Measurements from ENCODE around the gene CARD14. TPM values are rescaled to one million over a fixed set of nuclear protein-coding genes. Genes with fewer than 3 reads are reported as not detected.
A peak's percentile ranks its signal among the peaks of the same experiment; 100 is the strongest.

The CARD14 gene
- total and polyA plus RNA-seq, 2 of the 13 experiments (the other 11 are each of a cell fraction or from before 2014, with no cell fraction given), result 0.11 TPM; not detected in 1

GRCh38 chr17:80223838-80224497 is 54.1 kb downstream of the CARD14 start:
- intact Hi-C loops (cut with micrococcal nuclease; ENCODE audit: unreplicated experiment), result no loop called here
- WGBS (ENCODE audit: low lambda C conversion rate), result 81% methylated on average over 11 of the region's 11 CpGs
- no peak for ATAC-seq

DNA sequence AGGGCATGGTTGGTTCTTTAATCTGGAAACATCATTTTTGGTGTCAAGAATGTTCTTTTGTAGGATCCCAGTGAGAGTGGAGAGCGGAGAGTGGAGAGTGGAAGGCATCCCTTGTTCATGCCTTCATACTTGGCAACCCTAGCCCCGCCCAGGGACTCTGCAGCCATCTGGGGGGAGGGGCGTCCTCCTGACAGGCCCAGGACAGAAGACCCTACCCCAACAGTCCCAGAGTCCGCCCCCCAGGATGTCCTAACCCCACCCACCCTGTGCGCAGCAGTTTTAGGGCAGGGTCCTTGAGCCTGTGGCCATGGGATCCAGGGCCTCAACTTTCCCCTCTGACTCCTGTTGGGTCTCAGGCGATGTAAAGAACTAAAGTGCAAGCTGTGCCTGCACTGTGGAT is 54.9 kb downstream of the CARD14 start:
- peaks cover 10% of the 10 kb centered on the region for H3K4me1 ChIP-seq (ENCODE audit: insufficient read depth, low read length)

More at GRCh38 chr17:80223838-80224497, 54.1 kb downstream of the CARD14 start:
- POLR2A ChIA-PET, result no interaction called here
- no peak overlapping the region for H3K4me2 ChIP-seq (ENCODE audit: low read depth, low read length)
- no peak overlapping the region for H2AFZ ChIP-seq (ENCODE audit: low read length)
- H3K9me3 ChIP-seq (ENCODE audit: low read length), result no peaks in the 10 kb centered on the region
- H4K20me1 ChIP-seq (ENCODE audit: insufficient read depth, low read length), result no peaks in the 10 kb centered on the region
- H3K36me3 ChIP-seq (replicated peaks in 1 of 2; ENCODE audit: control insufficient read depth in 1 of 2, insufficient read depth in 2 of 2, low read length in 2 of 2), result peaks cover 3 to 4% of the 10 kb centered on the region in 2 experiments; a peak in 1 of 5 replicates
- H3K4me3 ChIP-seq (replicated peaks in 1 of 3; ENCODE audit: insufficient read depth in 1 of 3, low read depth in 2 of 3, low read length in 3 of 3), result no peak overlapping the region
- no peak overlapping the region for H3K9ac ChIP-seq (ENCODE audit: insufficient read depth, low read depth, low read length)
- H3K27me3 ChIP-seq (ENCODE audit: control insufficient read depth in 1 of 2, insufficient read depth in 2 of 2, low read length in 2 of 2), result no peaks in the 10 kb centered on the region
- CTCF ChIA-PET (ENCODE audit: low intra/inter-chr PET ratio, low total read pairs), result no interaction called here
- no peak overlapping the region for H3K27ac ChIP-seq (ENCODE audit: extremely low read length, insufficient read depth, low read length)
- H3K79me2 ChIP-seq (ENCODE audit: insufficient read depth, low read length), result peaks cover 9% of the 10 kb centered on the region
- in situ Hi-C loops (cut with HindIII; ENCODE audit: extremely low pct_ligation_motif_present, low pct_unique_long_range_greater_than_20kb), result no loop called here
- TF ChIP-seq FOSL1 (CRISPR knock-in tag; IDR thresholded peaks at IDR 0.05; ENCODE audit: borderline replicate concordance), result no peak
- no peak for TF ChIP-seq ZNF589 (CRISPR knock-in tag; conservative IDR thresholded peaks at IDR 0.05)
- TF ChIP-seq HNRNPL (IDR thresholded peaks at IDR 0.05; ENCODE audit: low read depth, low read length), result 0 out of 2 replicates have a peak, but pooled peaks have one; percentile 34
- TF ChIP-seq ASH2L (IDR thresholded peaks at IDR 0.05; ENCODE audit: insufficient read length, low read depth, low read length), result peak; percentile 27
- no peak for TF ChIP-seq TP53 (CRISPR knock-in tag; conservative IDR thresholded peaks at IDR 0.05)
- TF ChIP-seq ZSCAN9 (CRISPR knock-in tag; IDR thresholded peaks at IDR 0.05; ENCODE audit: borderline replicate concordance), result no peak
- no peak for TF ChIP-seq ZNF878 (CRISPR knock-in tag; IDR thresholded peaks at IDR 0.05)
- TF ChIP-seq ZNF788 (CRISPR knock-in tag; IDR thresholded peaks at IDR 0.05; ENCODE audit: borderline replicate concordance), result no peak
- TF ChIP-seq IKZF1 (IDR thresholded peaks at IDR 0.05), result no peak
- TF ChIP-seq TAF1 (CRISPR knock-in tag; IDR thresholded peaks at IDR 0.05), result no peak
- no peak for TF ChIP-seq MAFK (conservative IDR thresholded peaks at IDR 0.05 in 1 of 2, IDR thresholded peaks at IDR 0.05 in 1 of 2; ENCODE audit: low read length in 2 of 2)
- no peak for TF ChIP-seq STAG1 (CRISPR knock-in tag; IDR thresholded peaks at IDR 0.05)
- no peak for DNase-seq (ENCODE audit: low spot score)
- BruUV-seq (replicated peaks), result no TSS peak
- FAIRE-seq, result no peak
- H3K4me1 ChIP-seq (ENCODE audit: insufficient read depth, low read length), result peaks cover 17% of the 10 kb centered on the region

More for the DNA sequence above, 54.9 kb downstream of the CARD14 start:
- no peak for FAIRE-seq
- in situ Hi-C loops (cut with HindIII; ENCODE audit: extremely low pct_ligation_motif_present, low pct_unique_long_range_greater_than_20kb), result no loop called here
- intact Hi-C loops (cut with micrococcal nuclease; ENCODE audit: unreplicated experiment), result no loop called here
- H3K27me3 ChIP-seq (ENCODE audit: control insufficient read depth in 1 of 2, insufficient read depth in 2 of 2, low read length in 2 of 2), result no peaks in the 10 kb centered on the region
- no peak overlapping the region for H3K4me3 ChIP-seq (replicated peaks in 1 of 3; ENCODE audit: insufficient read depth in 1 of 3, low read depth in 2 of 3, low read length in 3 of 3)
- H3K4me2 ChIP-seq (ENCODE audit: low read depth, low read length), result no peak overlapping the region
- 89% methylated on average over 6 of the region's 6 CpGs for WGBS (ENCODE audit: low lambda C conversion rate)
- peaks cover 3 to 4% of the 10 kb centered on the region in 2 experiments; a peak in 1 of 5 replicates for H3K36me3 ChIP-seq (replicated peaks in 1 of 2; ENCODE audit: control insufficient read depth in 1 of 2, insufficient read depth in 2 of 2, low read length in 2 of 2)
- ATAC-seq, result no peak
- H3K9ac ChIP-seq (ENCODE audit: insufficient read depth, low read depth, low read length), result no peak overlapping the region
- POLR2A ChIA-PET, result interaction anchor here (1.5 kb wide), 1 partner anchor 39 kb away, joined by 6 read pairs; no protein-coding TSS in a partner anchor
- no peaks in the 10 kb centered on the region for H4K20me1 ChIP-seq (ENCODE audit: insufficient read depth, low read length)
- H2AFZ ChIP-seq (ENCODE audit: low read length), result no peak overlapping the region
- no peak for DNase-seq (ENCODE audit: low spot score)
- H3K79me2 ChIP-seq (ENCODE audit: insufficient read depth, low read length), result peaks cover 5% of the 10 kb centered on the region
- no TSS peak for BruUV-seq (replicated peaks)
- TF ChIP-seq TBL1XR1 (IDR thresholded peaks at IDR 0.05; ENCODE audit: borderline replicate concordance, low read length, partially characterized antibody) (no peak), ZNF746 (CRISPR knock-in tag; IDR thresholded peaks at IDR 0.05) (no peak), KDM3A (CRISPR knock-in tag; IDR thresholded peaks at IDR 0.05; ENCODE audit: low read depth) (no peak), ZNF142 (CRISPR knock-in tag; IDR thresholded peaks at IDR 0.05) (no peak)
- no peak overlapping the region for H3K27ac ChIP-seq (ENCODE audit: extremely low read length, insufficient read depth, low read length)
- no peaks in the 10 kb centered on the region for H3K9me3 ChIP-seq (ENCODE audit: low read length)
- CTCF ChIA-PET (ENCODE audit: low intra/inter-chr PET ratio, low total read pairs), result no interaction called here
